ENCODE data around the gene GRM7. TPM values are rescaled to one million over a fixed set of nuclear protein-coding genes. Genes with fewer than 3 reads are reported as not detected.

Gene GRM7
- total RNA-seq, 1 experiment from 2014 or later: not detected

DNA sequence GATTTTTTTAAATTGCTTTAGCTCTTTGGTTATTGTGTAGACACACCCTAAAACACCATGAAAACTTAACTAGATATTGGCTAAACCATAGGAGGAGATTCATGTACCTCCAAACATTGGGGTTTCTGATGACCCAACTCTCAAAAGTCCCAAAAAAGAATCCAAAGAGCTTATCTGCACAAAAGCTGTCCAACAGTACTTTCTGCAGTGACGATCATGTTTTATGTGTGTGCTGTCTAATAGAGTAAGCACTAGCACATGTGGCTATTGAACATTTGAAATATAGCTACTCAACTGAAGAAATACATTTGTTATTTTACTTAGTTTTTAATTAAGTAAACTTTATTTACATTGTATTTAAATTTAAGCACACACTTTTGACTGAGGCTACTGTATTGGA lies 822.5 kb downstream of the GRM7 start:
- intact Hi-C loops (cut with micrococcal nuclease; ENCODE audit: unreplicated experiment): no loop called here
- TF ChIP-seq EZH2 (IDR thresholded peaks at IDR 0.05; ENCODE audit: borderline replicate concordance, low read depth, low read length, poor library complexity, severe bottlenecking): no peak
- TF ChIP-seq, protein P1, sequence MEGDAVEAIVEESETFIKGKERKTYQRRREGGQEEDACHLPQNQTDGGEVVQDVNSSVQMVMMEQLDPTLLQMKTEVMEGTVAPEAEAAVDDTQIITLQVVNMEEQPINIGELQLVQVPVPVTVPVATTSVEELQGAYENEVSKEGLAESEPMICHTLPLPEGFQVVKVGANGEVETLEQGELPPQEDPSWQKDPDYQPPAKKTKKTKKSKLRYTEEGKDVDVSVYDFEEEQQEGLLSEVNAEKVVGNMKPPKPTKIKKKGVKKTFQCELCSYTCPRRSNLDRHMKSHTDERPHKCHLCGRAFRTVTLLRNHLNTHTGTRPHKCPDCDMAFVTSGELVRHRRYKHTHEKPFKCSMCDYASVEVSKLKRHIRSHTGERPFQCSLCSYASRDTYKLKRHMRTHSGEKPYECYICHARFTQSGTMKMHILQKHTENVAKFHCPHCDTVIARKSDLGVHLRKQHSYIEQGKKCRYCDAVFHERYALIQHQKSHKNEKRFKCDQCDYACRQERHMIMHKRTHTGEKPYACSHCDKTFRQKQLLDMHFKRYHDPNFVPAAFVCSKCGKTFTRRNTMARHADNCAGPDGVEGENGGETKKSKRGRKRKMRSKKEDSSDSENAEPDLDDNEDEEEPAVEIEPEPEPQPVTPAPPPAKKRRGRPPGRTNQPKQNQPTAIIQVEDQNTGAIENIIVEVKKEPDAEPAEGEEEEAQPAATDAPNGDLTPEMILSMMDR (conservative IDR thresholded peaks at IDR 0.05; ENCODE audit: low read depth, low read length): no peak
- H3K36me3 ChIP-seq (ENCODE audit: insufficient read depth, low read length, poor library complexity, severe bottlenecking): no peaks in the 10 kb centered on the region
- DNase-seq (ENCODE audit: low spot score): no peak
- H3K4me3 ChIP-seq (ENCODE audit: low read depth, low read length, poor library complexity, severe bottlenecking): no peak overlapping the region
- peaks cover 3% of the 10 kb centered on the region for H3K9me3 ChIP-seq (ENCODE audit: low read depth, low read length, poor library complexity, severe bottlenecking)
- no TSS peak for BruUV-seq (replicated peaks)
- peaks cover 5% of the 10 kb centered on the region for H3K4me1 ChIP-seq (ENCODE audit: insufficient read depth, low read length, poor library complexity, severe bottlenecking)
- ChIA-PET POLR2A (ENCODE audit: low non-redundant PET) (no interaction called here), CTCF (no interaction called here)
- H3K27me3 ChIP-seq (replicated peaks; ENCODE audit: insufficient read depth, low read depth, low read length, poor library complexity): no peaks in the 10 kb centered on the region
- H3K27ac ChIP-seq (ENCODE audit: low read depth, low read length, poor library complexity, severe bottlenecking): peak overlapping the region; percentile 11

DNA sequence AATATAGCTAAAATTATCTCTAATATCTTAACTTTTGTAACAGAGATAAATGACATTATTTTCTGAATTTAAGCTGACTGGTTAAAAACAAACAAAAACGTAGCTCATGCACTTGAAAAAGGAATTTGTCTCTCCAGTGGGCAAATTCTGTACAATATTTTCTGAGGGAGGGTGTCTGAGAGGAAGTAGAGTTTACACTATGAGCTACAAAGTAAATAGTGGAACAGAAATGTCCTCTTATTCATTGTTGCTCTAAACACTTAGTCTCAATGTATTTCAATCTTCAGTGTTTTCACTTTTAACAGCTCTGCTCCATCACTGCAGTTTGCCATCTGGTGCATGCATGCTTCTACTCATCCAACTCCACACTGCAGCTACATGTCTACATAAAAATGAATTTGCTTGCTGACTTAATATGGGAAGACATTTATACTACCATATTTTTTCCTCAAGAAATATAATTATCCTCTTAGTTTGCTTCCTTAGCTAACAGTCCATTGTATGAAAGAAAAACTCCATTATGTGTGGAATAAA lies 823.3 kb downstream of the GRM7 start:
- intact Hi-C loops (cut with micrococcal nuclease; ENCODE audit: unreplicated experiment): no loop called here
- H3K27me3 ChIP-seq (replicated peaks; ENCODE audit: insufficient read depth, low read depth, low read length, poor library complexity): no peaks in the 10 kb centered on the region
- H3K4me1 ChIP-seq (ENCODE audit: insufficient read depth, low read length, poor library complexity, severe bottlenecking): peaks cover 5% of the 10 kb centered on the region
- peaks cover 3% of the 10 kb centered on the region for H3K9me3 ChIP-seq (ENCODE audit: low read depth, low read length, poor library complexity, severe bottlenecking)
- H3K4me3 ChIP-seq (ENCODE audit: low read depth, low read length, poor library complexity, severe bottlenecking): no peak overlapping the region
- H3K36me3 ChIP-seq (ENCODE audit: insufficient read depth, low read length, poor library complexity, severe bottlenecking): no peaks in the 10 kb centered on the region
- H3K27ac ChIP-seq (ENCODE audit: low read depth, low read length, poor library complexity, severe bottlenecking): no peak overlapping the region
- no TSS peak for BruUV-seq (replicated peaks)
- CTCF ChIA-PET: no interaction called here
- POLR2A ChIA-PET (ENCODE audit: low non-redundant PET): no interaction called here
- no peak for TF ChIP-seq EZH2 (IDR thresholded peaks at IDR 0.05; ENCODE audit: borderline replicate concordance, low read depth, low read length, poor library complexity, severe bottlenecking)
- TF ChIP-seq, protein P1 (conservative IDR thresholded peaks at IDR 0.05; ENCODE audit: low read depth, low read length): no peak
- no peak for DNase-seq (ENCODE audit: low spot score)

DNA sequence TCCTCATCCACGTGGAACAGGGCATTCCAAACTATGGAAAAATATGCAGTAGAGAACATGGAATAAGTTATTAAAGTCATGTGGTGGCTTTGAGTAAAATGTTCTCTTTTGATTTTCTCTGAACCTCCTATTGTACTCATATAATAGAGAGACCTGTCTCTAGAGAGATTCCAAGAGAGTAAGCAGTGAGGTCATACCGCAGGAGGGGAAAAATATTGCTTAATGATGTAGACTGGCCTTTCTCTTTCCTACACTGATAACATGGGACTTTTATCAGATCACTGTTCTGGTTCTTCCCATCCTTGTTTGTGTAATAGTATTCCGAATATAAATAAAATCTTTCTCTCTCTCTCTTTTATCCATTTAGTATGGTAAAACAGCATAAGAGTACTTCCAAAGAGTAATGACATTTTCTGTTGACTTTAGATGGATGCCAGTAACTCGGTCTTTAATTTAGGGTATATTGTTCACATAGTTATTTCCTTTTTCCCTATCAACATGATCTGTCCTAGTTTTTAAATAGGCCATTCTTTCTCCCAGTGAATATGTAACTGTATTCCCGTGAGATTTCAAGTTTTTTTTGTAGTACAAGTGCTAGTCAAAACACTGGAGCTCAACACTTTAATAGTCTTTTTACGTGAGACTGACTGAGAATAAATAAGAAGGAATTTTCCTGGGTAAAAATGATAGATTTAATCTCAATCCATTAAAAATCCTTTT lies 826.7 kb downstream of the GRM7 start:
- no peaks in the 10 kb centered on the region for H3K36me3 ChIP-seq (ENCODE audit: insufficient read depth, low read length, poor library complexity, severe bottlenecking)
- TF ChIP-seq, protein P1 (conservative IDR thresholded peaks at IDR 0.05; ENCODE audit: low read depth, low read length): no peak
- no peak for TF ChIP-seq EZH2 (IDR thresholded peaks at IDR 0.05; ENCODE audit: borderline replicate concordance, low read depth, low read length, poor library complexity, severe bottlenecking)
- ChIA-PET CTCF (no interaction called here), POLR2A (ENCODE audit: low non-redundant PET) (no interaction called here)
- no peak overlapping the region for H3K27ac ChIP-seq (ENCODE audit: low read depth, low read length, poor library complexity, severe bottlenecking)
- H3K4me1 ChIP-seq (ENCODE audit: insufficient read depth, low read length, poor library complexity, severe bottlenecking): peaks cover 2% of the 10 kb centered on the region
- peaks cover 3% of the 10 kb centered on the region for H3K9me3 ChIP-seq (ENCODE audit: low read depth, low read length, poor library complexity, severe bottlenecking)
- DNase-seq (ENCODE audit: low spot score): no peak
- H3K4me3 ChIP-seq (ENCODE audit: low read depth, low read length, poor library complexity, severe bottlenecking): no peak overlapping the region
- no peaks in the 10 kb centered on the region for H3K27me3 ChIP-seq (replicated peaks; ENCODE audit: insufficient read depth, low read depth, low read length, poor library complexity)
- no TSS peak for BruUV-seq (replicated peaks)
- intact Hi-C loops (cut with micrococcal nuclease; ENCODE audit: unreplicated experiment): no loop called here

All from A673 (cell line).